ENCODE results near the gene PKHD1.

PKHD1 gene

GRCh38 chr6:52020945-52021570 is 66.4 kb downstream of the PKHD1 start:
- TF ChIP-seq CTCF (IDR thresholded peaks at IDR 0.05; ENCODE audit: extremely low read depth, insufficient read depth, missing control alignments): peak; percentile 59
- DNase-seq (ENCODE audit: low spot score): no peak
- in situ Hi-C loops (cut with MboI; ENCODE audit: low pct_unique_long_range_greater_than_20kb, low sequenced_read_pairs, unreplicated experiment): loop anchor here (25.0 kb wide), 1 partner anchor 1209 kb away; the partner anchor contains the start of gene TFAP2B

DNA sequence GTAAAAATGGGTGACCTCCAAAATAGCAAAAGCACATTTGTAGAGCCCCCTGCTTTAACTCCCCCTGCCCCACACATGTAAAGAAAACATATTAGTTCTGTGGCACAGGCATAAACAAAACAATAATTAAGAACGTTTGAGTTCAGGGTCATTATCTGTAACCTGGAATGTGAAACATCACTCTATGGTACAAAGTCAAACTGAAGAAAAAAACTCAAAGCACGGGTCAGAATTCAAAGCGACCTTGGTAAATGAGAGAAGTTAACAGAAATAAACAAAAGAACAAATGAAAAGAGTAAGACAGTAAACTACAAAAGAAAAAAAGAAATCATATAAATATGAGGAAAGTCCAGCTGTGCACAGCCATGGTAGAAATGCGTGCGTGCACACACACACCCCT is 67.5 kb downstream of the PKHD1 start:
- TF ChIP-seq CTCF (IDR thresholded peaks at IDR 0.05; ENCODE audit: extremely low read depth, insufficient read depth, missing control alignments): no peak
- DNase-seq (ENCODE audit: low spot score): no peak
- in situ Hi-C loops (cut with MboI; ENCODE audit: low pct_unique_long_range_greater_than_20kb, low sequenced_read_pairs, unreplicated experiment): loop anchor here (25.0 kb wide), 1 partner anchor 1208 kb away; the partner anchor contains the start of gene TFAP2B

DNA sequence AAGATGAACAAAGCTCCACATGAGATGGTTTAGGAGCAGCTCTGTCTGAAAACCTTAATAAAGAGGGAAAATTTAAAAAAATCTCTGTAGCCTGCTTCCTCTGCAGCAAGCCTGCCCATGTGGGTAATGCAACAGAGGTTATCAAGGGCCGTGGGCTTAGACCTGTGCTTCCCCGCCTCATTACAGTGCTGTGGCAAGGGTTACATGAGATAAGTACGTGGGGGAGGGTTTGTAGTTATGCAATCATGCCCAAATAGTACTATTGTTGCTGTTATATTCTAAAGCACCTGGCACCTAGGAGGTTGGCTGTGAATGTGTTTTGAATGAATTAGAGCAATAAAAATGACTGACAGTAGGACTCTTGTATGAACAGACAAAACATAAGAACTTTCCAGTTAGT is 68.3 kb downstream of the PKHD1 start:
- TF ChIP-seq CTCF (IDR thresholded peaks at IDR 0.05; ENCODE audit: extremely low read depth, insufficient read depth, missing control alignments): no peak
- no peak for DNase-seq (ENCODE audit: low spot score)
- in situ Hi-C loops (cut with MboI; ENCODE audit: low pct_unique_long_range_greater_than_20kb, low sequenced_read_pairs, unreplicated experiment): loop anchor here (25.0 kb wide), 1 partner anchor 1207 kb away; the partner anchor contains the start of gene TFAP2B

DNA sequence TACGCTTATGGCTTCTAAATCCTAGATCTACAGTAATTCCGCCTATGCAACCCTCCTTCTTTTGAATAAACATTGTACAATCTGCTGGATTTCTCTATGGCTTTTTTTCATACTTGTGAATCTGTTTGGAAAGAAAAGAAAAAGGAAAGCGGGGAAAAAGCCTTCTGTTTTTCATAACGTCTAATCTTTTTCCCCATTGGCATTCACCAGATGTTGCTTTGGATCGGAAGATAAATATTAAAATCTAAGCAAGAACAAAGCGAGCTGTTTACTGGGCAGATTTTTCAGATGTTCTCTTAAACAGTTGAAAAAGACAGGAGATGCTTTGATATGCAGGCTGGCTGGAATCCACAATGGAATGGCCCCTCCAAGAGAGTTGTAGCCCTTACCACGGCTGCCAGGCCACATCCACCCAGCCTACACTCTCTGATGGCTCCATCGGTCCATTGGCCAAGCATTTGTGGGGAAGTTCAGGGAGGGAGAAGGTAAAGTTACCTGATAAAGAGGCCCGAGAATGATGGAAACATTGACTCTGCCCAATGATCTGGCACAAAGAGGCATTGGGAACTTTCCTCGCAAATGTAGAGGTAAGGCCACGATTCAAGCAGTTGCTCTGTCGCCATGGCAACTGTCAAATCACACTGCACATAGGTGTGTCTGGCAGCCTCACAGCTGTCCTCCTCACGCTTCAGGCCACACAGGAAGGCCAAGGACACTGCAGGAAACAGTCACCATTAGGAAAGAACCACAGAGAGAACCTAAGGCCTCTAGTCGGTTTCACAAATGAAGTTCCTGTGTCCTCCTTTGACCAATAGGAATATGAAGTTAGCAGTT is 70.3 kb downstream of the PKHD1 start:
- no peak for TF ChIP-seq CTCF (IDR thresholded peaks at IDR 0.05; ENCODE audit: extremely low read depth, insufficient read depth, missing control alignments)
- DNase-seq (ENCODE audit: low spot score): no peak
- in situ Hi-C loops (cut with MboI; ENCODE audit: low pct_unique_long_range_greater_than_20kb, low sequenced_read_pairs, unreplicated experiment): loop anchor here (25.0 kb wide), 1 partner anchor 1205 kb away; the partner anchor contains the start of gene TFAP2B

GRCh38 chr6:52015953-52016352 is 71.5 kb downstream of the PKHD1 start:
- DNase-seq (ENCODE audit: low spot score): no peak
- in situ Hi-C loops (cut with MboI; ENCODE audit: low pct_unique_long_range_greater_than_20kb, low sequenced_read_pairs, unreplicated experiment): loop anchor here (25.0 kb wide), 1 partner anchor 1204 kb away; the partner anchor contains the start of gene TFAP2B
- no peak for TF ChIP-seq CTCF (IDR thresholded peaks at IDR 0.05; ENCODE audit: extremely low read depth, insufficient read depth, missing control alignments)

GRCh38 chr6:52014391-52014790 is 73.0 kb downstream of the PKHD1 start:
- no peak for TF ChIP-seq CTCF (IDR thresholded peaks at IDR 0.05; ENCODE audit: extremely low read depth, insufficient read depth, missing control alignments)
- in situ Hi-C loops (cut with MboI; ENCODE audit: low pct_unique_long_range_greater_than_20kb, low sequenced_read_pairs, unreplicated experiment): loop anchor here (25.0 kb wide), 1 partner anchor 1202 kb away; the partner anchor contains the start of gene TFAP2B

More at GRCh38 chr6:52014391-52014790, 73.0 kb downstream of the PKHD1 start:
- no peak for DNase-seq (ENCODE audit: low spot score)
